HG03108 (cell line): ENCODE measurements around the gene IKZF1.

Source experiments
- ATAC-seq: cut with Tn5 transposase; IDR thresholded peaks from one replicate; pipeline ENCODE4 v1.9.1; 2021; ENCODE audit warnings: moderate library complexity; ENCODE audit not compliant: unreplicated experiment

The IKZF1 gene

GRCh38 chr7:50368366-50368765, 63.9 kb downstream of the IKZF1 start:
- no peak for ATAC-seq

DNA sequence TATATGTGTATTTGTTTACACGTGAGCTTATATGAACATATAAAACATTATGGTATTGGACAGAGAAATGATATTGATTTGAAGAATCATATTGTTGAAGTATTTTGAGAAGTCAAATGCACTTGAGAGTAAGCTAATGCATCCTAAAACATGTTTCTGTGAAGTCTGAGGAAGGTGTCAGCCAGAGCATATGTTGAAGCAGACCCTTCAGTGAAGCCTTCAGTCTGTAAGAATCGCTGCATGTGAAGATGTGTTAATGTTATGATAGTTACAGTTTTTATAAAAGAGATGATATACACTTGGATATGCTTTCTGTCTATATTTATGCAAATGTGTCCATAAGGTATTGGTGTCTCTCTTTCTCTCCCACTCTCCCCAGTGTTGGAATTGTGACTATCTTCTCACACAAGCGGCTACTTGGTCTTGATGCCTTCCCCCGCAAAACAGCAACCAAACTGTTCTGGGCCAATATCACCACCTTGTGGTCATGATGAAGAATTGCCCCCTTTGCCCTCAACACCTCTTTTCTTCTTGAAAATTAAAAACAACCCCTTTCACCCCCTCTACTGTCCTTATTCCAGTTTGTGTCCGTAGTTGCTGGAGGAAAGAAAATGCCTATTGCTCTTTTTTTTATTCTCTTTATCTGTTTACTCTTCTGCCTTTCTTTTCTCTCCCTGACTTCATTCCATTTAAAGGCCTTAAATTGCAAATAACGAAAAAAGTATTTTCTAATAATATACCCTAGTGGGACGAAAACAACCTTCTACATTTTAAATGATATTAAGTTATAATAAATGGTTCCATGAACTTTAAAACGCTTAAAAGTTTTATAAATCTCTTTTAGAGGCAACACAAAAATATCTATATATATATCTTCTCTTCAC, 64.9 kb downstream of the IKZF1 start:
- ATAC-seq = no peak

DNA sequence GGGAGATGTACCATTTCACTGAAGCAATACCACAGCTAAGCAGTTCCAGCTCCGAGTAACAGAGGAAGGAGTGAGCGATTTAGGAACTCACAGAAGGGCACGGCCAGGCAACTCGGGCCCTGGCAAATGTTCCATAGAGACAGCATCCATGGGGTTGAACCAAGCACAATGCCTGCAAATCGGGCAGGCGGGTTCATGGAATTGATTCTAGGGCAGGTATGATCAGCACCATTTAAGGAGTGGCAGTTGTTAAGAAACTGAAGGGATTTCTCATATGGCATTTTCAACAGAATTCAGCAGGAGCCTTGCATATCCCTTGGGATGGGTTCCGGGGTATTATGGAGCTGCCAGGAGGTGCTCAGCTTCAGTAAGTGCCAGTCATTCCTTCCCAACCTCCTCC, 66.4 kb downstream of the IKZF1 start:
- ATAC-seq = no peak

DNA sequence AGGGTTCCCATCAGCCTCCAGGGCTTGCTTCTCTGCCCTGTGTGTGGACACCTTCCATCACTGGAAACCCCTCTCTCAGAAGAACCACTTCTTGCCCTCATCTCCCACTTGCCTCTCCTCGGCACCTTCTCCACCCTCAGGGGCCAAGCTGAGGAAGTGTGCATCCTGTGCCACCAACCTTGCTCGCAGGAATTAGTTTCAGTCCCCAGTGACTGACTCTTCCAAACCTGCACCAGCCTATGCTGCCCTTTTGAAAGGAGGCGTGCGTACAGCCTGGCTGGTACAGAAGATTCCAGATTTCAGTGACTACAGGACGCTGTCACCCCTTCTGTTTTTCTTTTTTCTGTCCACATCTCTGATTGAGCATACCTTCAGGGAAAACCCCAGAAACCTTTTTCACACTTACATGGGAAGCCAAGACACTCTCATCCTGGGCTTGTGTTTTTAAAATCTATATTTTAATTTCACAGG, 67.1 kb downstream of the IKZF1 start:
- ATAC-seq = no peak

DNA sequence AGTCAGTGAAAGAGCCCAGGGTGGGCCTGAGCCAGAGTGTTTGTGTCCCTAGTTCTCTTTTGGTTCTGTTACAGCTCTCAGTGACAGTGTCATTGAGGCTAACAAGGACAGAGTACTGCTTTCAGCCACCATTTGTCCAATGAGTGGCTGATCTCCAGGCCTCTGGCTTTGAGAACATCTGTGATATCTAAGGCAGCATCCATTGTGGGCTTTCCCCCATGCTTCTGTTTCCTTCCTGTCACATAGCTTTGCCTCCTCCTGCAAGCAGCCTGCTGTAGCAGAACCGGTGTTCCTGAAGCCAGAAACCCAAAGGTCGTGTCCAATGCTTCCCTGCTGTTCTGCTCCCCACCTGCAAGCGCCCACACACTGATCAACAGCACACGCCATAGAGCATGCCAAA, 68.4 kb downstream of the IKZF1 start:
- ATAC-seq = no peak

- no peak for ATAC-seq
Observed at GRCh38 chr7:50376056-50376820, 71.7 kb downstream of the IKZF1 start.

DNA sequence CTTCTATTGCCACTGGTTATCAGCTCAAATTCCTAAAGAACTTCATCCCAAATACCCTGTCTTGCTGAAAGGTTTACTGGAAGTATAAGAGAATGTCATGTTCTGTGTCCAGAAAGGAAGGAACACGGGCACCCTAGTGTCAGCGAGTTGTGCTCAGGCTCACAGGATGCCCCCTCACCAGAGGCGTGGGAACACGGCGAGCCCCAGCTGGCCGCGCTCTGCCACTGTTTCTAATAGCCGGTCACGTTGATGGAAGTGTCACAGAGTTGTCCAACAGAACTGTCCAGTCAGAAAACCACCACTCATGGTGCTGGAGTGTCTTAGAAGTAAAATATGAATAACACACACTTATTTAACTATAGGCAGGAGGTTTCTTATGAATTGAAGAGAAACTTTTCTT, 72.8 kb downstream of the IKZF1 start:
- no peak for ATAC-seq

DNA sequence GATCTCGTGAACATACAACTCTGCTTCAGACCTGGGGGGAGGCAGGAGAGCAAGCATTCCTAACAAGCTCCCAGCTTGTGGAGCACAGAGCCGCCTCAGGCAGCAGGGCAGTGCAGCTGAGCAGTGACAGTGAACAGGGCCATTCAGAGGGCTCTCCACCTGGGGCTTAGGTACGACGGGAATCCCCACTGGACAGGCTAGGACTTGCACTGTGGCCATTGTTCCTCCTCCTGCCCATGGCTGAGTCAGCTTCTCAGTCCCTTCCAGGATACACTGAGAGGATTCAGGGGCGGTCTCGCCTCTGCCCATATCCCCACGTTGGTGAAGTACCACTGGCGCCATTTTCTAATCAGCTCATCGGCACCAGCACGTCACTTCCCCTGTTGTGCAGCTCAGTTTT, 74.6 kb downstream of the IKZF1 start:
- ATAC-seq = no peak

- no peak for ATAC-seq
Observed at GRCh38 chr7:50379539-50379938, 75.0 kb downstream of the IKZF1 start.

- no peak for ATAC-seq
Observed at GRCh38 chr7:50382455-50382854, 77.9 kb downstream of the IKZF1 start.

- ATAC-seq = no peak
Observed at GRCh38 chr7:50387351-50387750, 82.8 kb downstream of the IKZF1 start.

GRCh38 chr7:50389961-50390360, 85.4 kb downstream of the IKZF1 start:
- ATAC-seq = no peak

DNA sequence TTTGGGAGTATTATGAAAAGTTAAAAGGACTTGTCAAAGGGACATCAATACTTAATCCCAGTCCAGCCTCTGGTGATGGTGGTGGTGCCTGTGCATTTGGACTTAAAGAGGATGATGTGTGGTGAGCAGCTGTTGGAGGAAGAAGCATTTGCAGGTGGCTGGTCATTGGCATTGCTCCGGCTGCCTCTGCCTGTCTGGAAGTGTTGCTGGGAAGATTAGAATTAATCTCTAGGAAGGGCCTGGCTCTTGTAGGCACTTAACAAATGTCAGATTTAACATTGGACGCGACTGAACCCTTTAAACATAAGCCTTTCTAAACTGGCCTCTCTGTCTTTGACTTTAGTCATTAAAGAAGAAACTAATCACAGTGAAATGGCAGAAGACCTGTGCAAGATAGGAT, 86.9 kb downstream of the IKZF1 start:
- ATAC-seq = no peak

- no peak for ATAC-seq
Observed at GRCh38 chr7:50393076-50393475, 88.6 kb downstream of the IKZF1 start.

GRCh38 chr7:50393547-50394252, 89.2 kb downstream of the IKZF1 start:
- no peak for ATAC-seq

GRCh38 chr7:50394315-50394714, 89.8 kb downstream of the IKZF1 start:
- ATAC-seq = no peak

DNA sequence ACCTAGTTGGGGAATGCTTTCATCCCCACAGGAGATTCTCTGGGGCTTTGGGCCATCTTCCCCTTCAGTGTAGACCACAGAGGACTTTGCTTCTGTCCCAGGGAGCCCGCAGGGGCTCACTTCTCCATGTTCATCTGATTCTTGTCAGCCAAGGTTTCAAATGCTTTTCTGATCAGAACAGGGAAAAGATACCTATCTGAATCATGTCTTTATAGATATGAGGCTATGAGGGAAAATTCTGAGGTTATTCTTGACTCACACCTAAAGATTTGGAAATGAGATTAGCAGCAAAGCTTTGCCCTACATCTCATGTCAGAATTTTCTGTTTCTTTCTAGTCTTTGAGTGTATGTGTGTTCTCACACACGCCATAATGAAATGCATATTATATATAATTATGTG, 92.3 kb downstream of the IKZF1 start:
- peak; percentile 5 for ATAC-seq

- peak; percentile 72 for ATAC-seq
Observed at GRCh38 chr7:50397320-50397970, 92.9 kb downstream of the IKZF1 start.

DNA sequence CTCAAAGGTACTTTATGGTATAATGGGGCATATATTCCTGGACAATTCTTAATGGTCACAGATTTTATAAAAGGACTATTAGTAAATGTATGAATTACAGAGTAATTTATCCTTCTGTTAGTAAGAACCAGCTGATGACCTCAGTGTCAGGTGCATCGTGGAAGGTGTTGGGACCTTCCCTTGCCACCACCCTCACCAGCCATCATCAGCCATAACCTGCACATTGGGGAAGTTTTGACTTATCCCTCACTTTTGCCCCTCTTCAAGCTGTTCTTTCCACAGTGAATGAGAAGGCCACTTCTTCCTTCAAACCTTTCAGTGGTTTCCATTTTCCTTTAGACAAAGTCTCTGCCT, 93.4 kb downstream of the IKZF1 start:
- no peak for ATAC-seq

- no peak for ATAC-seq
Observed at GRCh38 chr7:50399206-50399605, 94.7 kb downstream of the IKZF1 start.

- no peak for ATAC-seq
Observed at GRCh38 chr7:50399635-50400034, 95.1 kb downstream of the IKZF1 start.
